A673 (cell line): Measurements from ENCODE around the gene SMC3. TPM values are rescaled to one million over a fixed set of nuclear protein-coding genes. Genes with fewer than 3 reads are reported as not detected.

ENCODE experiments used
- BruUV-seq: library from RNA; stranded (reverse); fragments of 400-500 nt; replicated peaks from 2 replicates; lab custom pipeline; 2021; lab: Mats Ljungman, UMichigan
- CTCF ChIA-PET: fragments of 300-600 bp; sonication (Branson Sonifier 250); formaldehyde crosslinking; loops from one replicate; lab custom pipeline; 2022; ENCODE audit warnings: antibody characterized with exemption; lab: Charles Lee
- POLR2A ChIA-PET: fragments of 300-600 bp; sonication (Branson Sonifier 250); formaldehyde crosslinking; loops from one replicate; lab custom pipeline; 2022; ENCODE audit warnings: antibody characterized with exemption; ENCODE audit not compliant: low non-redundant PET; lab: Charles Lee
- DNase-seq: peaks from one replicate; pipeline ENCODE4 v3.0.0-alpha.2; 2015; ENCODE audit warnings: low spot score
- H3K27ac ChIP-seq: fragments of 200-600 bp; sonication (generic); 2 replicates; pipeline ENCODE4 v1.5.1; 2016; ENCODE audit warnings: mixed run types, low read depth, mild to moderate bottlenecking, mixed read lengths, antibody characterized with exemption, low read length; ENCODE audit not compliant: poor library complexity, severe bottlenecking
- H3K27me3 ChIP-seq: fragments of 200-600 bp; sonication (generic); replicated peaks from 2 replicates; pipeline ENCODE4 v1.6.1; 2017; ENCODE audit warnings: mixed run types, low read depth, mild to moderate bottlenecking, mixed read lengths, antibody characterized with exemption, low read length; ENCODE audit not compliant: insufficient read depth, poor library complexity
- H3K36me3 ChIP-seq: fragments of 200-600 bp; sonication (generic); 2 replicates; pipeline ENCODE4 v1.6.1; 2016; ENCODE audit warnings: mixed run types, mild to moderate bottlenecking, mixed read lengths, antibody characterized with exemption, low read length; ENCODE audit not compliant: insufficient read depth, poor library complexity, severe bottlenecking
- H3K4me1 ChIP-seq: fragments of 200-600 bp; sonication (generic); 2 replicates; pipeline ENCODE4 v1.6.1; 2017; ENCODE audit warnings: mixed run types, mild to moderate bottlenecking, mixed read lengths, antibody characterized with exemption, low read length; ENCODE audit not compliant: insufficient read depth, poor library complexity, severe bottlenecking
- H3K4me3 ChIP-seq: fragments of 200-600 bp; sonication (generic); 2 replicates; pipeline ENCODE4 v1.5.1; 2016; ENCODE audit warnings: low read depth, mixed run types, mild to moderate bottlenecking, mixed read lengths, low read length; ENCODE audit not compliant: poor library complexity, severe bottlenecking
- H3K9me3 ChIP-seq: fragments of 200-600 bp; sonication (generic); 2 replicates; pipeline ENCODE4 v1.6.1; 2016; ENCODE audit warnings: mixed run types, low read depth, mild to moderate bottlenecking, mixed read lengths, antibody characterized with exemption, low read length; ENCODE audit not compliant: poor library complexity, severe bottlenecking
- EZH2 ChIP-seq: fragments of 200-600 bp; sonication (generic); IDR thresholded peaks from 2 replicates; pipeline ENCODE4 v1.6.1; 2017; ENCODE audit warnings: borderline replicate concordance, low read depth, mild to moderate bottlenecking, mixed read lengths, antibody characterized with exemption, low read length; ENCODE audit not compliant: poor library complexity, severe bottlenecking
- intact Hi-C: fragments of 100-400 bp; cut with micrococcal nuclease; formaldehyde crosslinking; loops from one replicate; pipeline ENCODE4 v1.10.0; 2022; ENCODE audit not compliant: unreplicated experiment
- total RNA-seq: library from RNA; stranded (reverse); gene quantifications from 2 replicates; pipeline ENCODE4 v1.2.3, GENCODE V29; 2021
- TF ChIP-seq, protein P1 (sequence below): fragments of 300-800, 200-600 bp; sonication (generic); conservative IDR thresholded peaks from 2 replicates; pipeline ENCODE4 v1.5.1; 2017; ENCODE audit warnings: low read depth, mild to moderate bottlenecking, antibody characterized with exemption, low read length, moderate library complexity, mixed read lengths

Gene SMC3
- total RNA-seq, 1 experiment from 2014 or later, result 107 TPM

DNA sequence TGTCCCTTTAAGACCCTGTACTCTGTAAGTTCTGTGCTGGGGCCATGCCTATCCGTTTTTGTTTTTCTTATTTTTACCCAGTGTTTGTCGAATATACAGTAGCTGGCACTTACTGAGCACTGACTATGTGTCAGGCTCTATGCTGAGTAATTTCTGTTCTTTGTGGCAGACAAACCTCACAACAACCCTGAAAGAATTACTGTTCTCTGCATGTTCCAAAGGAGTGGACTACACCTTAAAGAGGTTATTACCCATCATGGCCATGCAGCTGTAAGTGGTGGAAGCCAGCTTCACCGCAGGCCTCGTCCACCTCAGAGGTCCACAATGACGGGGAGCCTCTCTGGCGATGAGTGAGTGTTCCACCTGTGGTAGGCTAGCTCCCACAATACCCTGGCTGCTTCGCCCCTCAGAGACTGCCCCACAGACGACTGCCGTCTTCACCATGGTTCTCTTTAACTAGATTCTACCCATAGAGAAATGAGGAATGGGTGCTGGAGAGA is 46.6 kb downstream of the SMC3 start:
- CTCF ChIA-PET, result no interaction called here

DNA sequence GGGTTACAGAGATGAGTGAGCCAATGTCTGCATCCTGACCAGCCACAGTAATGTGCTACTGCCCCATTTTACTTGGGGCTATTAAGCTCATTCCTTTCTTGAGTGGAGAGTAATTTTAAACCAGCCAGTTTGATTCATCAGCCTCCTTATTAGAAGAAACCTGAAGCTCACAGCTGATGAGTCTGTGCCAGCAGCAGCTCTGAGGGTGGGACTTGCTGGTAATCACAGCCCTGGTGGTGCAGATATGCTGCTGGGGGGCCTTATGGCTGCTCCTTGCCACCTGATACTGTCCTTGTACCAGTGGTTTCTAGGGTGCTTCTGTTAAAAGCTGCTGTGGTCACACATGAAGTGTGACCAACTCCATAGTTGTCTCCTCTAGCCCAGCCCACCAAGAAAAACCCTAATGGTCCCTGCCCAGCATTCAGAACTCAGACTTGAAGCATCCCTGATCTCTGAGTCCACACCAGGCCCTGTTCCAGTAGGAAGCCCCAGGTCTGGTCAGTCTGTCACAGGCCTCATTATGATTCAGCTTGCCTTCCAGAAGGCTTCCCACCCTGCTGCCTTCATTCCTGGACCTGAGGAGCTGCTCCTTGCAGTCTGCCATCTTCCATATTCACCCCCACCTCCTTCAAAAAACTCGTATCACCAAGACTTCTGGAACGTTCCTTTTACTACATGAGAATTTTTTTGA is 47.7 kb downstream of the SMC3 start:
- no peaks in the 10 kb centered on the region for H3K9me3 ChIP-seq
- no peak for TF ChIP-seq EZH2
- TF ChIP-seq, protein P1, sequence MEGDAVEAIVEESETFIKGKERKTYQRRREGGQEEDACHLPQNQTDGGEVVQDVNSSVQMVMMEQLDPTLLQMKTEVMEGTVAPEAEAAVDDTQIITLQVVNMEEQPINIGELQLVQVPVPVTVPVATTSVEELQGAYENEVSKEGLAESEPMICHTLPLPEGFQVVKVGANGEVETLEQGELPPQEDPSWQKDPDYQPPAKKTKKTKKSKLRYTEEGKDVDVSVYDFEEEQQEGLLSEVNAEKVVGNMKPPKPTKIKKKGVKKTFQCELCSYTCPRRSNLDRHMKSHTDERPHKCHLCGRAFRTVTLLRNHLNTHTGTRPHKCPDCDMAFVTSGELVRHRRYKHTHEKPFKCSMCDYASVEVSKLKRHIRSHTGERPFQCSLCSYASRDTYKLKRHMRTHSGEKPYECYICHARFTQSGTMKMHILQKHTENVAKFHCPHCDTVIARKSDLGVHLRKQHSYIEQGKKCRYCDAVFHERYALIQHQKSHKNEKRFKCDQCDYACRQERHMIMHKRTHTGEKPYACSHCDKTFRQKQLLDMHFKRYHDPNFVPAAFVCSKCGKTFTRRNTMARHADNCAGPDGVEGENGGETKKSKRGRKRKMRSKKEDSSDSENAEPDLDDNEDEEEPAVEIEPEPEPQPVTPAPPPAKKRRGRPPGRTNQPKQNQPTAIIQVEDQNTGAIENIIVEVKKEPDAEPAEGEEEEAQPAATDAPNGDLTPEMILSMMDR, result no peak
- CTCF ChIA-PET, result interaction anchor here (0.6 kb wide), 1 partner anchor 9 kb away, joined by 5 read pairs; no protein-coding TSS in a partner anchor
- H3K27me3 ChIP-seq, result no peaks in the 10 kb centered on the region
- DNase-seq, result no peak
- no TSS peak for BruUV-seq
- intact Hi-C loops, result no loop called here
- no peak overlapping the region for H3K4me3 ChIP-seq
- no peaks in the 10 kb centered on the region for H3K36me3 ChIP-seq
- H3K27ac ChIP-seq, result no peak overlapping the region
- POLR2A ChIA-PET, result no interaction called here
- peaks cover 8% of the 10 kb centered on the region for H3K4me1 ChIP-seq

More for the DNA sequence above, 46.6 kb downstream of the SMC3 start:
- BruUV-seq, result no TSS peak
- H3K36me3 ChIP-seq, result no peaks in the 10 kb centered on the region
- H3K4me1 ChIP-seq, result peaks cover 8% of the 10 kb centered on the region
- no peak overlapping the region for H3K4me3 ChIP-seq
- intact Hi-C loops, result loop anchor here (5.0 kb wide), 1 partner anchor 133 kb away; no protein-coding TSS in a partner anchor
- POLR2A ChIA-PET, result no interaction called here
- TF ChIP-seq, protein P1, result no peak
- TF ChIP-seq EZH2, result no peak
- DNase-seq, result no peak
- H3K27ac ChIP-seq, result no peak overlapping the region
- H3K9me3 ChIP-seq, result no peaks in the 10 kb centered on the region
- H3K27me3 ChIP-seq, result no peaks in the 10 kb centered on the region

DNA sequence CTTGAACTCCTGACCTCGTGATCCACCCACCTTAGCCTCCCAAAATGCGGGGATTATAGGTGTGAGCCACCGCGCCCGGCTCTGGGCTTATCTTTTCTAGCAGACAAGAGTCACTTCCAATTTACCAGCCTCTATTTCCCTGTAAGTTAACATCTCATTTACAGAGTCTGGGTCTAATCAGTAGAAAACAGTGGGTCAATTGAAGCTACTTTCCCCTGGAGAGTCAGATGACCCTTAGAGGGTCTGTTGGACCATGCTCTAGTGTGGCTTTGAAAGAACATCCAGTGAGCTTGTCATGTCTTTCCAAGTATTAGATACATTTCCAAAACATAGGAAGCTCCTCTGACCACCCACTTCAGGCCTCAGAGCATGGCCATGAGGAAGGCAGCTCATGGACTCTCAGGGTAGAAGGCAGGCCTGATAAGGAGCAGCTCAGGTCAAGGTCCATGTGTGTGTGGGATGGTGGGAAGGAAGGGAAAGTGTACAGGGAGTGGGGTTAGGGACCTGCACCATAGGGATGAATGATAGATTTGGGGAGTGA is 49.1 kb downstream of the SMC3 start:
- no peaks in the 10 kb centered on the region for H3K9me3 ChIP-seq
- TF ChIP-seq, protein P1, result no peak
- no peak for TF ChIP-seq EZH2
- no peak overlapping the region for H3K4me3 ChIP-seq
- H3K27me3 ChIP-seq, result no peaks in the 10 kb centered on the region
- H3K36me3 ChIP-seq, result no peaks in the 10 kb centered on the region
- intact Hi-C loops, result no loop called here
- BruUV-seq, result no TSS peak
- no peak for DNase-seq
- H3K27ac ChIP-seq, result no peak overlapping the region
- POLR2A ChIA-PET, result no interaction called here
- peaks cover 13% of the 10 kb centered on the region for H3K4me1 ChIP-seq
- CTCF ChIA-PET, result no interaction called here
